Activated CD8-positive, alpha-beta memory T cell treated with anti-CD3 and anti-CD28 coated beads for 1 hour (primary cell): Measurements from ENCODE around the gene AAMDC.
"Not testable (repeated sequence)": the region's sequence is repeated elsewhere in the genome, so short reads cannot be mapped to it uniquely, and the experiment has no call there.

Experiments used
- DNase-seq, 2 donors: peaks; one replicate each; pipeline ENCODE4 v3.0.0-alpha.2; 2020; ENCODE audit warnings: low read depth in 1 of 2; ENCODE audit errors: extremely low read depth in 1 of 2

Gene AAMDC

DNA sequence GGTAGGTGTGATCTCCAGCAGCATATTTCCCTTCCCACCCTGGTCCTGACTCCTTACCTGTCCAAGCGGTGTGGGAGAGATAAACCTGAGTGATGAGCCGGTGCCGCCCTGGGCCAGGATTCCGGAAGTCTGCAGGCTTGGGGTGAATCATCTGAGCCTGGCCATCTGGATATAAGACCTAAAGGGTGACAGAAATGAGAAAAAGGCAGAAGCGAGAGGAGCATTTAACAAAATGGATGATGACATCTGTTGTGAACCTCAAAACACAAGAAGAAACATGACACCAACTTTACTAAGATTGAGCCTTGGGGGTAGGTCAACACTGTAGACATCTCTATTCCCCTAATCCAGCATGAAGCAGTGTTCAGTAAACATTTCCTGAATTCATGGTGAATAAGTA is 62.8 kb downstream of the AAMDC start:
- DNase-seq, result no peak

DNA sequence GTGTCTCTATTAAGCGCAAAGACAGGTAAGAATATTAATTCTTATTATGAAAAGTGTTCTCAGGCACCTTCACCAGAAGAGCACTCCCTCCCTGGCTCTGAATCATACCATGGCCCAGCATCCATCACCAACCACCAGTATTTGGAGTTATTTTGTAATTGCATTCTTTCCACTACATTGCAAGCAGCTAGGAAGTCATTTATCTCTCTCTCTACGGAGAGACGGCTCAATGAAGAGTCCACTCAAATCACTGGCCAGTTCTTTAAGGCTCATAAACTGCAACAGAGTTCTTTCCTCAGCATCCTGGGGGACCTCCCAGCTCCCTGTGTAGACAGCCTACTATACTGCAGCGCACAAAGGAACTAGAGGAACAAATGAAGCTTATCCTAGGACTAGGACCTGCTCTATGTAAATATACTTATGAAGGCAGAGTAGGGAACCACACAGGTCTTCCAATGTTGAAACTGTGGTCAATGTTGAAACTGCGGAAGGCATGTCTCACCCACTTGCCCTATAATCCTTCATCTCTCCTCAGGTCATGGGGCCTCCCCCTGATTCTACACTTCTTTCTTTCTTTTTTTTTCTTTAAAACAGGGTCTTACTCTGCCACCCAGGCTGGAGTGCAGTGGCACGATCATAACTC is 63.4 kb downstream of the AAMDC start:
- DNase-seq, result no peak

DNA sequence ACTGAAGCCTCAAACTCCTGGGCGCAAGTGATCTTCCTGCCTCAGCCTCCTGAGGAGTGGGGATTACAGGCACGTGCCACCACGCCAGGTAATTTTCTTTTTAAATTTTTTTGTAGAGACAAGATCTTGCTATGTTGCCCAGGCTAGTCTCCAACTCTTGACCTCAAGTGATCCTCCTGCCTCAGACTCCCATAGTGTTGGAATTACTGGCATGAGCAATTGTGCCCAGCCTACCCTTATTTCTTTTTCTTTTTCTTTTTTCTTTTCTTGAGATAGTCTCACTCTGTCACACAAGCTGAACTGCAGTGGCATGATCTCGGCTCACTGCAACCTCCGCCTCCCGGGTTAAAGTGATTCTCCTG is 63.9 kb downstream of the AAMDC start:
- no peak for DNase-seq

DNA sequence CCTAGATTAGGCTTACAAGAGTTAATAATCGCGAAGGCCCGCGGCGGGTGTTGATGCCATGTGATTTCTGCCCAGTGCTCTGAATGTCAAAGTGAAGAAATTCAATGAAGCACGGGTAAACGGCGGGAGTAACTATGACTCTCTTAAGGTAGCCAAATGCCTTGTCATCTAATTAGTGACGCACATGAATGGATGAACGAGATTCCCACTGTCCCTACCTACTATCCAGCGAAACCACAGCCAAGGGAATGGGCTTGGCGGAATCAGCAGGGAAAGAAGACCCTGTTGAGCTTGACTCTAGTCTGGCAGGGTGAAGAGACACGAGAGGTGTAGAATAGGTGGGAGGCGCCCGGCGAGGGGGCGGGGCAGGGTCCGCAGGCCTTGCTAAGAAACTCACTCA is 65.5 kb downstream of the AAMDC start:
- no peak for DNase-seq

DNA sequence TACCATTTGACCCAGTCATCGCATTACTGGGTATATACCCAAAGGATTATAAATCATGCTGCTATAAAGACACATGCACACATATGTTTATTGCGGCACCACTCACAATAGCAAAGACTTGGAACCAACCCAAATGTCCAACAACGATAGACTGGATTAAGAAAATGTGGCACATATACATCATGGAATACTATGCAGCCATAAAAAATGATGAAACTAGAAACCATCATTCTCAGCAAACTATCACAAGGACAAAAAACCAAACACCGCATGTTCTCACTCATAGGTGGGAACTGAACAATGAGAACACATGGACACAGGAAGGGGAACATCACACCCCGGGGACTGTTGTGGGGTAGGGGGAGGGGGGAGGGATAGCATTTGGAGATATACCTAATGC is 68.1 kb downstream of the AAMDC start:
- not testable (repeated sequence) for DNase-seq

GRCh38 chr11:77890100-77890614 is 69.2 kb downstream of the AAMDC start:
- DNase-seq, result not testable (repeated sequence)

DNA sequence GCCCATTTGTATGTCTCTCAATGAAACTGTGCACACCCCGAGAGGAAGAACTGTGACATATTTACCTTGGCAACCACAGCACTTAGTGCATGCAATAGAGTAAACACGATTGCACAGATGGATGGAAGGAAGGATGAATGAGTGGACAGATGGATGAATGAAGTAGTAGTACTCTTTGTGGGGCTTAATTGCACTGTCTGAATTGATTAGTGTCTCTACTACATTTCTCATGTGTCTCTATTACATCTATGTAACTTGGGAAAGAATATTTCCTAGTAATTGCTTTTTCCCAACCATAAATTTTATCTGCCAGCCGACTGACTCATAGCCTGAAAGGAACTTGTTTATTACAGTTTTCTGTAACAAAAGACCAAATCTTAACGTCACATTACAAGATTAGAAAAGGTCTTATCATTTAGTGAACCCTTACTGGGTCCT is 69.7 kb downstream of the AAMDC start:
- DNase-seq, result not testable (repeated sequence)

DNA sequence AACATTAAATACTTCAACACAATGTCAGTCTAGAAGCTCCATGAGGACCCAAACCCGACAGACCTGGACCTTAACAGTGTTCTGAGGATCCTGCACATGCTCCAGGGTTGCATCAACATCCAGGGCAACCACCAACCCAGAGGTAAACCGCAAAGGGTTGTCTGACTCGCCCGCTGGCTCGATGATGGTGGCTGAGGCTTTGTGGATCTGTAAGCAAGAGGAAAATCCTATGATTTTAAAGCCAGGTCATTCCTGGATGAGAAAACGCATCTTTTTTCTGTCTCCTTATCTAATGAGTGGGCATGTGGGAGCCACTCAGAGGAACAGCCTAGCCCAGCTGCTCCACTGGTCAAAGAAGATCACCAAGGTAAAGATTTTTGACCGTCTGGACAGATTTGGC is 70.3 kb downstream of the AAMDC start:
- DNase-seq, result not testable (repeated sequence)

GRCh38 chr11:77891703-77892102 is 70.8 kb downstream of the AAMDC start:
- DNase-seq, result not testable (repeated sequence)

- DNase-seq, result not testable (repeated sequence)
These were observed 74.0 kb downstream of the AAMDC start for GRCh38 chr11:77894949-77895348.

- no peak for DNase-seq
These were observed 87.9 kb downstream of the AAMDC start for GRCh38 chr11:77908835-77909234.

DNA sequence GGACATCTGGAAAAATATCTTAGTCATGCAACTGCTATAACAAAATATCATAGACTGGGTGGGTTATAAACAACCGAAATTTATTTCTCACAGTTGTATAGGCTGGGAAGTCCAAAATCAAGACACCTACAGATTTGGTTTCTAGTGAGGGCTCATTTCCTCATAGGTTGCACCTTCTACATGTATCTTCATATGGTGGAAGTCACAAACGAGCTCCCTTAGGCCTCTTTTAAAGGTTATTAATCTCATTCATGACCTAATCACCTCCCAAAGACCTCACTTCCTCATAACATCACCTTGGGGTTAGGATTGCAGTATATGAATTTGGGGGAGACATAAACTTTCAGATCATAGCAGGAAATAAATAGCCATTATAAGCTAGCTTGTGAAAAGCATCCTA is 88.3 kb downstream of the AAMDC start:
- DNase-seq, result no peak

GRCh38 chr11:77910828-77911227 is 89.9 kb downstream of the AAMDC start:
- not testable (repeated sequence) for DNase-seq

DNA sequence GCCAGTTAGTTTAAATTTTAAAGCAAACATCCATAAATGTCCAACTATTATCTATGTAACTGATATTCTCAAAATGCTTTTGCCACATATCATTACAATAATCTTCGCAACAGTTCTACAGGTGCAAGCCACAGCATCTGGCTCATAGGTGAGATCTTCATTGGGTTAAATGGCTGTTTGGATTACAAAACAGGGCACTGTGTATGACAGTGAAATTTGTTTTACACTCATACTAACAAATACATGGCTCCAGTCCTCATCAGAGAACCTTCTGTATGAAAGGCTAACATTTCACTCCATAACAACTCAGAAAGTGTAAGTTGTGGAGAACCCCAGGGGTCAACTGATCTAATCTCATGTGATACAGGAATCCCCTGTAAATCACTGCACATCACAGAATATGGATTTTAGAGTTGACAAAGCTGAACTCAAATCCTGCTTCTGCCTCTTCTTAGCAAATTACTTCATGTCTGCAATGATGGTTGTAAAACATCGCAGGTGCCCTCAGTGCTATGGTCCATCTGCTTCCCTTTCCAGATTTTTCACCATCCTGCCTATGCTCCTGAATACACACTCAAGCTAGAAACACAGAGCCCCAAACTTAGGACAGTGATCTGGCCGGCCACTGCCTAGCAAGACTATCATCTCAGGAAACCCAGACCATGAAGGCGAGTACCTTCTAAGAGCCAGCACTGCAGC is 92.8 kb downstream of the AAMDC start:
- DNase-seq, result not testable (repeated sequence)

GRCh38 chr11:77914307-77914791 is 93.4 kb downstream of the AAMDC start:
- not testable (repeated sequence) for DNase-seq

DNA sequence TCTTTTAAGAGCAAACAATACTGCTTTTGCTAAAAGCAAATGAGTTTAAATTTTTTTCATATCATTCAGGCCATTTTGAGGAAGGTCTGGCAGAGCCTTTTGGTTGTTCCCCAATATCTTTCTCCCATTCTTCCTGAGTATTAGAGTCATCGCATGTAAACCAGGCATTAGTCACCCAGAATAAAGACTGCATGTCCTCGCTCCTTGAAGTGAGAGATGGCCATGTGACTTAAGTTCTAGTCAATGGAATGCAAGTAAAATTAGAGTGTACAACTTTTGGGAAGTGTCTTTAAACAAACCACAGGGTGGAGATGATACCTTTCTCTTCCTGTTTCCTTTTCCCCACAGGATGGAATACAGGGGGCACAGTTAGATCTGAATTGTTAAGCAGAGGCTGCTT is 96.8 kb downstream of the AAMDC start:
- DNase-seq, result not testable (repeated sequence)
